GM10847 (cell line): ENCODE results near the gene GJD4.

ENCODE experiments used
- POLR2A ChIP-seq: IDR thresholded peaks from 2 replicates; pipeline ENCODE4 v1.6.1; 2011; ENCODE audit not compliant: insufficient read length; ENCODE audit errors: extremely low read depth

GJD4 gene

DNA sequence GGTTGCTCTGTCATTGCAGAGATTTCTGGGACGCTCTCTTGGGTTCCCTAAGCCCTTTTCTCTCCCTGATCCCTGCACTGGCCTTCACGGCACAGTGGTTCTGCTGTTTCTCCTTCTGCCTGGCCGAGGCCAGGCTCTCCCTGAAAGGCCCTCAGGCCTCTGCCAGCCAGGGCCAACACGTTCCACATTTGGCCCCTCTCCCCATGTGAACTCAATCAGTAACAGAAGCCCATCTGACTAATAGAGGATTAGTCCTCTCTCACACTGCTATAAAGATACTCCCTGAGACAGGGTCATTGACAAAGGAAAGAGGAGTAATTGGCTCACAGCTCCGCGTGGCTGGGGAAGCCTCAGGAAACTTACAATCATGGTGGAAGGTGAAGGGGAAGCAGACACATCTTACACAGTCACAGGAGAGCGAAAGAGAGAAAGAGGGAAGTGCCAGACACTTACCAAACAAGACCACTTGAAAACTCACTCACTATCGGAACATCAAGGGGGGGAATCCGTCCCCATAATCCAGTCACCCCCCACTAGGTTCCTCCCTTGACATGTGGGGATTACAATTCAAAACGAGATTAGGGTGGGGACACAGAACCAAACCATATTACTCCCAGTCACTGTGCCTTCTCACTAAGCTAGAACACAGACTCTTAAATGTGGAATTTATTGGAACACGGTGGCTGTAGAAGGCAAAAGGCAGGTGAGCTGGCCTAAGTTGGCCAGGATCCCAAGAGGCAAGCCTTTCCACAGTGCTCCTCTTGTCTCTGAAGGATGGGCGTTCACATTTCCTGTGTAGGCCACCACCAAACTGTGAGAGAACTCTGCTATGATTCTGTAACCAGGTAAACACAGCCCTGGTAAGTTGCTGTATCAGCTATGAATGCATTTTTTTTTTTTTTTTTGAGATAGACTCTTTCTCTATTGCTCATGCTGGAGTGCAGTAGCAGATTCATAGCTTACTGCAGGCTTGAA is 28.2 kb downstream of the GJD4 start:
- TF ChIP-seq POLR2A, result no peak

DNA sequence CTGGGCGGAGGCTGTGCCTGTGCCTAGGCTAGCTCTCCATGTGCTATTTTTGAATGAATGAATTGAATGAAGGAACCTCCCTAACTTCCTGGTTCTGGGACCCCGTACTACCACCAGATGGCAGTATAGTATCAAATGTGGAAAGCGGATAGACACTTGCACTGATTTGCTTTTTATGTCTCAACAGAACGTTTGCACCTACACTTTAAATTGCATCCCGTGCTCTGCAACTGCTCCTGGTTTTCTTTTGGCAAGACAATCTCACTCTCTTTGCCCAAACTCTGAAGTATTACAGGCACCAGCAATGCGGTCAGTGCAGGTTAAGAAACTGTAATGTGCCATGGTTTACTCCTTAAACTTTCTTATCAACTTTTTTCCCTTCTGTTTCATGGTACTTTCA is 30.4 kb downstream of the GJD4 start:
- no peak for TF ChIP-seq POLR2A

DNA sequence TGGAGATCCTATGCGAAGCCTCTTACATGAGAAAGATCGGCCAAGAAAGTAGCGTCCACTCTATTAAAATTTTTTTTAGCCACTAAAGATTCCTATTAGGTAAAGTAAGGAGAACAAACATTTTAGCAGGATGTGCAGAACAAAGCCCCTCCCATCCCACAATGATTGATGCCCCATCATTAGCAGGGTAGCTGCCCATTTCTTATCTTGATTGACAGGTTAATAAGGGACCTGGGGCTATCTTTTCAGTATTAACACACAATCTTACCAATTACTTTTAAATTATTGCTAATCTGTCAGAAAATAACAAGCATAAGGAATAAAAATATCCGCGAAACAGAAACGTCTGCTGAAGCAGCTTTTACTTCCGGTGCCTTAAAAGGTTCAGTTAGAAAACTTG is 31.8 kb downstream of the GJD4 start:
- TF ChIP-seq POLR2A, result no peak

DNA sequence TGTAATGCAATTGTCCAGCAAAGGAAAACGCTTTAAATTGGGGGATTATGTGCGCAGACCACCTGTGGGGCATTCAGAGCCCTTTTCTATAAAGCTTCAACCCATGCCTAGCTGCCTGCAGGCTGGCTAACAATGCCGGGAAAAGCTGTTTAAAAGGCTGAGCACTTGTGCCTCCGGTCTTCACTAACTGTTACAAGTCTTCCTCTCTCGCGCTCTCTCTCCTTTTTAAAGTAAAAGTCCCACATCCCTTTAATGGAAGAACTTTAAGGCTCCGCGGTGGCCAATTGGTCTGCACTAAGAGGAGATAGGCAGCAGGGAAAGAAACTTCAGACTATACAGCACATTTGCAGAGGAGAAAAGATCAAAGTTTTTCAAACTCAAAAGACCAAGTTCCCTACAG is 32.3 kb downstream of the GJD4 start:
- no peak for TF ChIP-seq POLR2A

DNA sequence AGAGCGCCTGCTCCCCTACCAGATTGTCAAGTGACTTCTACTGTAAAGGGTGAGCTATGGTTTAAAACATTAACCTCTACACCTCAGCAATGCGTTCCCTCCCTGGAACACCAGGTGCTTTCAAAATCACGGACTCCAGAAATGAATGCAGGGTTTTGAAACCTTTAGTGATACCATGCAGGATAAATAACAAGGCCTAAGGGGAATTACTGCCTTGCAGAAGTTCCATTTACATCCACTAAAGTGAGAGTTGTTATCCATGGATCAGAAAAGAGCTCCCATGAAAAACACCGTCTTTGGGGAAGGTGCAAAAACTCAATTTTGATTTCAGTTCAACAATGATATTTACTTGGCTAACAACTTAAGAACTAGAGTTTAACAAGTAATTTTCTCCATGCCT is 33.0 kb downstream of the GJD4 start:
- TF ChIP-seq POLR2A, result no peak

DNA sequence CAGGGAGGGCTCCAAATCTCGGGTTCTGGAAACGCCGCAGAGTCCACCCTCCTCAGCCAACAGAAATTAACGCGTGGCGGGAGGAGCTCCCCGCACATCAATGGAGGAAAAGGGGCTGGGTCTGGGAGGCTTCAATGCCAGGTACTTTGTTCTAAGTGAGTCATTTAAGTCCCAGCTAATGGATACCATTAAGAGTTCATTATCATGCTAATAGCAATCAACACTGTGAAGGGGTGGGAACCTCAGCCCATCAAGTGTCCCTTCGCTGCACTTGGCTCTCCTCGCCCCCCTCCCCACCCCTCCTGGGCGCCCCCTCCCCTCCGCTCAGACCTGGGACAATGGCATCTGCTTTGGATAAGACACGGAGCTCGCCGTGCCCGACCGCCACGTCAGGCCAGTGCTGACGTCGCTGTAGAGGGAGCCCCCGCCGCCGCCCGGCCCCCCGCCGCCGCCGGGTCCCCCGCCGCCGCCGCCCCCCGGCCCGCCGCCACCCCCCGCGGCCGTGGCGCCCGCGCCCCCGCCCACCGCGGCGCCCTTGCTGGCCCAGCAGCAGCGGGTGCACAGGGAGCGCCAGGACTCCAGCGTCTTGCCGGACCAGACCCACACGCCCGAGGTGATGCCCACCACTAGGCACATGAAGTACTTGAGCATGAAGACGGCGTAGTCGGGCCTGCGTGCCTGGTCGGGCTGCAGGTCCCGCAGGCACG is 34.0 kb downstream of the GJD4 start:
- no peak for TF ChIP-seq POLR2A

DNA sequence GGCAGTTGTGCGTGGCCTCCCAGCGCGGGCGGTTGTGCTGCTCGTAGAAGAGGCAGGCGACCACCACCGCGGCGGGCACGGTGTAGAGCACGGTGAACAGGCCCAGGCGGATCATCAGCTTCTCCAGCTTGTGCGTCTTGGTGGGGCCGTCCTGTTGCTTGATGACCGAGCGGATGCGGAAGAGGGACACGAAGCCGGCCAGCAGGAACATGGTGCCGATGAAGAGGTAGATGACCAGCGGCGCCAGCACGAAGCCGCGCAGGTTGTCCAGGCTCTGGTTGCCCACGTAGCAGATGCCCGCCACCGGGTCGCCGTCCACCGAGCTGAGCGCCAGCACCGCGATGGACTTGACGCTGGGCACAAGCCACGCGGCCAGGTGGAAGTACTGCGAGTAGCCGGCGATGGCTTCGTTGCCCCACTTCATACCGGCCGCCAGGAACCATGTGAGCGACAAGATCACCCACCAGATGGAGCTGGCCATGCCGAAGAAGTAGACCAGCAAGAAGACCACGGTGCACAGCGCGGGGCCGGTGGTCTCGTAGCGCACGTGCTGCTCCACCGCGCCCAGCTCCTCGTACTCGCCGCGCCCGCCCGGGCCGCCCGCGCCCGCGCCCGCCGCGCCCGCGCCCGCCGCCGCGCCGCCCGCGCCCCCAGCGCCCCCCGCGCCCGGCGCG is 34.7 kb downstream of the GJD4 start:
- TF ChIP-seq POLR2A, result no peak

DNA sequence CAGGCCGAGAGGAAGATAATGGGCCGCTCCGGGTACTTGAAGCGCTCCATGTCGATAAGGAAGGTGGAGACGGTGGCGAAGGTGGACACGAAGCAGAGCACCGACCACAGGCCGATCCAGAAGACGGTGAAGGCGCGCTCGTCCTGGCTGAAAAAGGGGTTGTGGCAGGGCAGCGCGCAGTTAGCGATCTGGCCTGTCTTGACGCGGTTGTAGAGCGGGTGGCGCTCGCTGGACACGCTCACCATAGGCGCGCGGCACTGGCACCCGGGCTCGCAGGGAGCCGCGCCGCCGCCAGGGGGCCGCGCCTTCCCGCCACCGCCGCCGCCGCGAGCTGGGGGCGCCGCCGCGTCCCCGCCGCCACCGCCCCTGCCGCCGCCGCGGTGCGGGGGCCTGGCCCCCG is 35.3 kb downstream of the GJD4 start:
- no peak for TF ChIP-seq POLR2A

DNA sequence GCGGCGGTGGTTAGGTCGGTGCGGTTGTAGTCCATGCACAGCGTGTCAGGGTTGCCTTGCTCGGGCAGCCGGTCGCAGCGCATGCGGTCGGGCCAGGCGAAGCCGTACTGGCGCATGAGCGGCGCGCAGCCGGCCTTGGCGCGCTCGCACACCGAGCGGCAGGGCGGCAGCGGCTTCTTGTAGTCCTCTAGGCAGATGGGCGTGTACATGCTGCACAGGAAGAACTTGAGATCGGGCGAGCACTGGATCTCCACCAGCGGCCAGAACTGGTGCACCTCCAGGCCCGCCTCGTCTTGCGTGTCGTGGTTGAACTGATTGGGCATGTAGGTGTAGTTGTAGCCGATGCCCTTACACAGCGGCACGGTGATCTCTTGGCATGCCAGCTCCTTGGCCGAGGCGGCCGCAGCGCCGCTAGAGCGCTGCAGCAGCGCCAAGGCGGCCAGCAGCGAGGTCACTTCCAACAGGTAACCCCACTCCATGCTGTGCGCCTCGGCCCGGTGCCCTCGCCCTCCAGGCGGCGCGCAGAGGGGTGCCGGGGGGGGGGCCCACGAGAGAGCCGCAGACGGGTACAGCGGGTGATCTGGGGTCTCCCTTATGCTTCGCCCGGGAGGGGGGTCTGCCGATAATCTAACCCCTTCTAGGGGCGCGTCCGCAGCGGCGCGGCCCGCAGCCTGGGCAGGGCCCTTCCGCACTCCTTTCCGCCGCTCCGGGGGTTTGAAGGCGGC is 36.0 kb downstream of the GJD4 start:
- no peak for TF ChIP-seq POLR2A

DNA sequence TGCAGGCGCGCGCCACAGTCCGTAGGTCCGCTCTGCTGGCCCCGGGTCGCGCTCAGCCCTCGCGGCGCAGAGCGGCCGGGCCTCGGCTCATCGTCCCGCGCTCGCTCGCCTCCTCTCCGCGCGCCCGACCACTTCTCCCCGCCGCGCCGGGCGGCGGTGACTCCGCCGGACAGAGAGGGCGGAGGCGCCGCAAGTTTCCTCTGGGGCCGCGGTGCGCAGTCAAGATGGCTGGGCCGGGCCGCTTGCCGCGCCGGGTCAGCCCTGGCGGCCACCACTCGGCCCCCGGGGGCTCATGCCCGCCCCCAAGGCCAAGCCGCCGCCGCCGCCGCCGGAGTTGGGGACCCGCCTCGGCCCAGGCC is 36.5 kb downstream of the GJD4 start:
- TF ChIP-seq POLR2A, result no peak

DNA sequence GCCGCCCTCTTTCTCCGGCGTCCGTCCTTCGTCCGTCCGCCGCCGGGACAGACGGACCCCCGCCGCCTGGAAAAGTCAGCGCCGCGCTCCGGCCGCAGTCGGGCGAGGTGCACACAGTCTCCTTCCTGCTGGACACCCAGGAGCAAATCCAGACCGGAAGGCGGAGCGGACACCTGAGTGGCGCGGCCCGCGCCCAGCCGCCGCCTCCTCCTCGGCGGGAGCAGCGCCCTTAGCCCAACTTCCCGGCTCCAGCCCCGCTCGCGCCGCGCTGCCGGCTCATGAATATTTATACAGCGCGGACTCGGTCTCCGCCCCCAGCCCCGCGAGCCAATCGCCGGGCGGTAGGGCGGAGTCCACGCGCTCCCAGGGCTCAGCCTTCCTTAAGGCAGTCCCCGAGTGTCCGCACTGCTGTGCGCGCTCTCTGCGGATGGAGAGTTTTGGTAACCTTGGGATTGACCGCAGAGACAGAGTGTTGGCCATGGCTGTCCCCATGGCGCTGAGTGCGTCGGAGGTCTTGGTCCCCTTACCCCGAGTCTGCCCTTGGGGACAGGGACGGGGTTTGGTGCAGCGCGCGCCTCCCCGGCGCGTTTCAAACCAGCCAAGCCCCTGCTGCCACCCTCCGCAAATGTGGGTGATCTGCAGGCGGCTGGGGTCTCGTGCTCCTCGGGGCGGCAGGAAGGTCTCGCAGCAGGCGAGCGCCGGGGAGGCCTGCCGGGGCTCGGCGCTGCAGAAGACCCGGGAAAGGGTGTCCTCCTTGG is 37.1 kb downstream of the GJD4 start, which contains the start of gene FZD8:
Gene FZD8 (minus strand): TSS at position 262 of the 758 bp plus-strand sequence. CDS start 867 bp downstream, outside the sequence.
- no peak for TF ChIP-seq POLR2A

DNA sequence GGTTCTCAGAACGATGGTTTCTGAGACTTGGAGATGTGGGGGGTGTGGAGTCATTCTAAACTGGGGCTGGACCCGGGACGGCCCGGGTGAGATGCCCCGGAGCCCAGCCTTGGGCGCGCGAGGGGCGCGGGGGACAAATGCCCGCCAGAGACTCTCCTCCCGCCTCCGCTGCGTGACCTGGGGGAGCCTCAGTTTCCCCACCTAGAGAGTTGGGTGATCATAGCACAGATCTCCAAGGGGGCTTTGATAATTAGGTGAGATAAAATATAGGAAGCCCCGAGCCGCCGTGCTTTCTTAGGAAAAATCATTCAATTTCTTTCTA is 37.6 kb downstream of the GJD4 start:
- no peak for TF ChIP-seq POLR2A

DNA sequence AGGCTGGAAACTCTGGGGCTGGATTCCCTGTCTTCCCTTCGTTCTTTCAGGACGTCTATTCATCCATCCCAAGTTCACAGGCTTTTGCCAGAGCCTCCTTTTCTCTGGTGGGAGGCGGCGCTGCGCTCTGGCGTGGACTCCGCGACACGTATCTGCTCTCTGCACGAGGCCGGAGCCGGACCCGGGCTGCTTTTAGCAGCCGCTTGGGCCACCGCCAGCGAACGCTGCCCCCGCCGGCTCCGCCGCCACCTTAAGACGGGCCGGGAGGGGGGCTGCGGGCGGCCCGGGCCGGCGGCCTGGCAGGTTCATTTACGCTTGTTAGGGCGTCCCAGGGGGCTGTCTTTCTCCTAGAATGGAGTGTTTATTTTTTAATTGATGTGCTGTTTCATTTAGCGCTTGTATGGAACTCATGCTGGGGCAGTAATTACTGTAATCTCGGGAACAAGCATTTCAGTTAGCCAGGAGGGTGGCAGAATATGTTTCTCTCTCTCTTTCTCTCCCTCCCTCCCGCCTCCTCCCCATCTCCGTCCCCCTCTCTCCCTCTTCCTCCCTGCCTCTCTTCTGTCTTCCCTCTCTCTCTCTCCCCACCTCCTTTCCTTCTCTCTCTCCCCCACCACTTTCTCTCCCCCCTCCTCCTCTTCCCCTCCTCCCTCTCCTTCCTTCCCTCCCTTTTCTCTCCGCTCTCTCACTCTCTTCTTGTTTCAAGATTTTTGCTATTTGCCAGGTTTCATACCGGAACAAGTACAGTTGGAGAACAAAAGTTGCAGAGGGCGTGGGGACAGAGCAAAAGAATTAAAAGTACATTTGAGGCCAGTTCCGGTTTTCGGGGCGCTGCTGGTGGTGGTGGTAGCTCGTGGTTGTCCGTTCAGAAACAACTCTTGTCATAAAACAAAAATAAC is 38.3 kb downstream of the GJD4 start:
- TF ChIP-seq POLR2A, result no peak

DNA sequence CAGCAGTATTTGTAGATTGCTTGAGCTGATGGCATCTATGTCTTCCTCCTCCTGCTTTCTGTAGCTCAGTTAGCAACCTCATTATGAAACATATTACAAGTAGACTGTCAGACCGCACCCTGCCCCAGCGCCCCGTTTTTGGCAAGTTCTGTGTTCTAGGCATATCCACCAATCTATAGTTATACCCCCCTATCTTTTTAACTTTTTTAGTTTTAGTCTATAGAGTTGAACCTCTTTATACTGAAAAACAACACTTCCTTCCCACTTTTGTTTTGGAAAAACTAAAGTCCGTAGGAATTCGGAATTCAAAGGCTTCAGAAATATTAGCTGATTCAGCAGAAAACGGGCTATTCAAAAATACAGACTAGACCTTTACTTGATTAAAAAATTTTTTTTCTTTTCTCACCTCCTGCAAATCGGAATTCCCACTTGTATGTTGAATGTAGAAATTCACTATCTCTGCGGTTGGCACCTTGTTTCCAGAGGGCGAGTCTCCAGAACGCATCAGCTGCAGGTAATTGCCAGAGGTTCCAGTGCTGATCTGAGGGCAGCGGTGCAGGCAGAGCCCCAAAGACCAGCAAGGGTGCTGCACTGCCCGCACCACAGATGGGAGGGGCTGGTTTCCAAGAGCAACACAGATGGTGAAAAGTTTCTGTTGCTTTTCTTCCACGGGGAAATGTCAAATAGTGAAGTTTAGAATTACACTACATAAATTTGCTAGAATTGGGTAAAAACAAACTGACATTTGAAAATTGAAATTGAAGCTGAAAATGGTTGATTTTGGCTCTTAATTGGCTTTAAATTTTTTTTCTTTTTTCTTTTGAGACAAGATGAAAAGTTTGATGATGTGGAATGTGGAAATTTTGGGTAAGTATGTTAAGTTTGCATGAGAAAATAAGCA is 39.2 kb downstream of the GJD4 start:
- TF ChIP-seq POLR2A, result no peak
